Measurements from ENCODE around the gene XYLT1. TPM values are rescaled to one million over a fixed set of nuclear protein-coding genes. Genes with fewer than 3 reads are reported as not detected.

Gene XYLT1
- total and polyA plus RNA-seq, 10 of the 15 experiments (the other 5 are each of a cell fraction or from before 2014, with no cell fraction given), result 0.88 to 14.8 (median 5.8) TPM

DNA sequence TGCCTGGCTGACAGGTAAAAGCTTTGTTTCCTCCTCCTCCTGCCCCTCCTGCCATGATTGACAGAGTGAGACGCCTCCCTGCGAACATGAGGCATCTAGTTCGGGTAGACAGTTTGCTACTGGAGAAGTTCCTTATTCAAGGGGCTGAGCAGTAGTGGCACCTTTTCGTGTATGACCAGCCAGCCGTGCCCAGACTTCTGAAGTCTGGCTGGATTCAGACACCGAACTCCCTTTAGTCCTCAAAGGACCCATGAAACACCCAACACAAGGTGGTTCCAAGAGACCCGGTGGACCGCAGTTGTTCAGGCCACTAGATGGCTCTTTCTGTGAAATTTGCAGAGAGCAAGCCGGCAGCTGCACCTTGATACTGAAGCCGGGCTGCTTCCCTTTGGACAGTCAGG lies 192.8 kb downstream of the XYLT1 start (continued):
- TF ChIP-seq YY1 (IDR thresholded peaks at IDR 0.05; ENCODE audit: low read depth, low read length), result peak; percentile 51; the same call in 1 of the 2 replicates

DNA sequence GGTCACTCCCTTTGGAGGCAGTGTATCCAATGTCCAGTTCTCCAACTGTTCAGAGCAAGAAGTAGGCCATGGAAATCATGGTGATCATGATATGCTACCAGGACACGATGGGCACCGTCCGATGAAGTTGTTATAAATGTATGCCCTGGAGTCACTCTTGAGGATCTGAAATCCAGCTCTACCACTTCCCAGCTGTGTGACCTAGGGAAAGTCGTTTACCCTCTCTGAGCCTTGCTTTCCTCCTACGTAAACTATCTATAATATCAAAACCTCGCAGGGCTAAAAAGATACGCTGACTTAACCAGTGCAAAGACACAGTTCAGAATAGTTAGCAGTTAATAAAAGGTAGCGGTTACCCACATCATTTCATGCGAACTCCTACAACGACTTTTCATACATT lies 194.2 kb downstream of the XYLT1 start:
- RAD21 ChIA-PET (ENCODE audit: unreplicated experiment), result interaction anchor here (0.8 to 7.0 kb wide), 3 partner anchors 25 to 191 kb away, joined by 3 to 67 read pairs (median 62); no protein-coding TSS in a partner anchor
- Histone ChIP-seq H2AFZ (ENCODE audit: control insufficient read depth, low read depth, low read length) (no peak overlapping the region), H3K27ac (ENCODE audit: control insufficient read depth, insufficient read depth) (no peak overlapping the region), H3K9me3 (replicated peaks; ENCODE audit: control insufficient read depth, insufficient read depth, low read length) (no peaks in the 10 kb centered on the region), H3K4me1 (ENCODE audit: control insufficient read depth, insufficient read depth, low read length) (peaks cover 30% of the 10 kb centered on the region), H3K27me3 (replicated peaks in 1 of 2; ENCODE audit: control insufficient read depth in 2 of 2, insufficient read depth in 2 of 2, low read length in 1 of 2) (no peaks in the 10 kb centered on the region), H4K20me1 (ENCODE audit: control insufficient read depth, insufficient read depth) (no peaks in the 10 kb centered on the region), H3K9ac (ENCODE audit: control insufficient read depth, insufficient read depth, low read length) (no peak overlapping the region), H3K79me2 (ENCODE audit: control insufficient read depth, insufficient read depth, low read length) (no peaks in the 10 kb centered on the region), H3K4me3 (no peak overlapping the region), H3K36me3 (ENCODE audit: control insufficient read depth in 2 of 2, insufficient read depth in 2 of 2, low read length in 1 of 2) (no peaks in the 10 kb centered on the region), H3K4me2 (ENCODE audit: control insufficient read depth, insufficient read depth) (no peak overlapping the region)
- intact Hi-C loops (cut with micrococcal nuclease; ENCODE audit: unreplicated experiment) (loop anchor here (5.0 kb wide), 1 partner anchor 191 kb away; no protein-coding TSS in a partner anchor), in situ Hi-C loops (cut with MboI) (no loop called here)
- ATAC-seq, result no peak
- FAIRE-seq, result no peak
- BruUV-seq (replicated peaks), result no TSS peak
- CTCF ChIA-PET, result interaction anchor here (0.6 to 7.0 kb wide), 10 partner anchors 15 to 302 kb away, joined by 3 to 62 read pairs (median 4); no protein-coding TSS in a partner anchor
- no peak for DNase-seq (ENCODE audit: low read depth, low spot score)
- POLR2A ChIA-PET, result interaction anchor here (0.7 to 1.4 kb wide), 3 partner anchors 15 to 25 kb away, joined by 3 read pairs; no protein-coding TSS in a partner anchor
- SMC1A ChIA-PET (ENCODE audit: uncharacterized antibody, unreplicated experiment), result interaction anchor here (0.7 to 16.7 kb wide), 7 partner anchors 14 to 302 kb away, joined by 3 to 241 read pairs (median 63); no protein-coding TSS in a partner anchor
- 84% methylated on average over 10 of the region's 10 CpGs for WGBS (ENCODE audit: insufficient coverage, insufficient replicate concordance, low lambda C conversion rate, missing lambda C conversion rate)
- TF ChIP-seq WRNIP1 (IDR thresholded peaks at IDR 0.05; ENCODE audit: borderline replicate concordance, low read depth, low read length) (no peak), NBN (IDR thresholded peaks at IDR 0.05) (no peak), MYC (IDR thresholded peaks at IDR 0.05; ENCODE audit: insufficient read depth, insufficient read length, insufficient replicate concordance, low read length, severe bottlenecking) (no peak), POLR2AphosphoS2 (IDR thresholded peaks at IDR 0.05; ENCODE audit: low read depth, low read length) (no peak), SIN3A (IDR thresholded peaks at IDR 0.05; ENCODE audit: low read depth, low read length) (no peak), NRF1 (conservative IDR thresholded peaks at IDR 0.05; ENCODE audit: low read depth, low read length) (no peak)
- TF ChIP-seq, protein P1, sequence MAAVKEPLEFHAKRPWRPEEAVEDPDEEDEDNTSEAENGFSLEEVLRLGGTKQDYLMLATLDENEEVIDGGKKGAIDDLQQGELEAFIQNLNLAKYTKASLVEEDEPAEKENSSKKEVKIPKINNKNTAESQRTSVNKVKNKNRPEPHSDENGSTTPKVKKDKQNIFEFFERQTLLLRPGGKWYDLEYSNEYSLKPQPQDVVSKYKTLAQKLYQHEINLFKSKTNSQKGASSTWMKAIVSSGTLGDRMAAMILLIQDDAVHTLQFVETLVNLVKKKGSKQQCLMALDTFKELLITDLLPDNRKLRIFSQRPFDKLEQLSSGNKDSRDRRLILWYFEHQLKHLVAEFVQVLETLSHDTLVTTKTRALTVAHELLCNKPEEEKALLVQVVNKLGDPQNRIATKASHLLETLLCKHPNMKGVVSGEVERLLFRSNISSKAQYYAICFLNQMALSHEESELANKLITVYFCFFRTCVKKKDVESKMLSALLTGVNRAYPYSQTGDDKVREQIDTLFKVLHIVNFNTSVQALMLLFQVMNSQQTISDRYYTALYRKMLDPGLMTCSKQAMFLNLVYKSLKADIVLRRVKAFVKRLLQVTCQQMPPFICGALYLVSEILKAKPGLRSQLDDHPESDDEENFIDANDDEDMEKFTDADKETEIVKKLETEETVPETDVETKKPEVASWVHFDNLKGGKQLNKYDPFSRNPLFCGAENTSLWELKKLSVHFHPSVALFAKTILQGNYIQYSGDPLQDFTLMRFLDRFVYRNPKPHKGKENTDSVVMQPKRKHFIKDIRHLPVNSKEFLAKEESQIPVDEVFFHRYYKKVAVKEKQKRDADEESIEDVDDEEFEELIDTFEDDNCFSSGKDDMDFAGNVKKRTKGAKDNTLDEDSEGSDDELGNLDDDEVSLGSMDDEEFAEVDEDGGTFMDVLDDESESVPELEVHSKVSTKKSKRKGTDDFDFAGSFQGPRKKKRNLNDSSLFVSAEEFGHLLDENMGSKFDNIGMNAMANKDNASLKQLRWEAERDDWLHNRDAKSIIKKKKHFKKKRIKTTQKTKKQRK (IDR thresholded peaks at IDR 0.05; ENCODE audit: low read depth, low read length), result no peak
- TF ChIP-seq, protein P2, sequence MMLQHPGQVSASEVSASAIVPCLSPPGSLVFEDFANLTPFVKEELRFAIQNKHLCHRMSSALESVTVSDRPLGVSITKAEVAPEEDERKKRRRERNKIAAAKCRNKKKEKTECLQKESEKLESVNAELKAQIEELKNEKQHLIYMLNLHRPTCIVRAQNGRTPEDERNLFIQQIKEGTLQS (IDR thresholded peaks at IDR 0.05; ENCODE audit: borderline replicate concordance, extremely low read depth, low read depth, low read length), result no peak
- TF ChIP-seq, protein P3, sequence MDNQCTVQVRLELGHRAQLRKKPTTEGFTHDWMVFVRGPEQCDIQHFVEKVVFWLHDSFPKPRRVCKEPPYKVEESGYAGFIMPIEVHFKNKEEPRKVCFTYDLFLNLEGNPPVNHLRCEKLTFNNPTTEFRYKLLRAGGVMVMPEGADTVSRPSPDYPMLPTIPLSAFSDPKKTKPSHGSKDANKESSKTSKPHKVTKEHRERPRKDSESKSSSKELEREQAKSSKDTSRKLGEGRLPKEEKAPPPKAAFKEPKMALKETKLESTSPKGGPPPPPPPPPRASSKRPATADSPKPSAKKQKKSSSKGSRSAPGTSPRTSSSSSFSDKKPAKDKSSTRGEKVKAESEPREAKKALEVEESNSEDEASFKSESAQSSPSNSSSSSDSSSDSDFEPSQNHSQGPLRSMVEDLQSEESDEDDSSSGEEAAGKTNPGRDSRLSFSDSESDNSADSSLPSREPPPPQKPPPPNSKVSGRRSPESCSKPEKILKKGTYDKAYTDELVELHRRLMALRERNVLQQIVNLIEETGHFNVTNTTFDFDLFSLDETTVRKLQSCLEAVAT (IDR thresholded peaks at IDR 0.05), result no peak
- TF ChIP-seq, protein P4, sequence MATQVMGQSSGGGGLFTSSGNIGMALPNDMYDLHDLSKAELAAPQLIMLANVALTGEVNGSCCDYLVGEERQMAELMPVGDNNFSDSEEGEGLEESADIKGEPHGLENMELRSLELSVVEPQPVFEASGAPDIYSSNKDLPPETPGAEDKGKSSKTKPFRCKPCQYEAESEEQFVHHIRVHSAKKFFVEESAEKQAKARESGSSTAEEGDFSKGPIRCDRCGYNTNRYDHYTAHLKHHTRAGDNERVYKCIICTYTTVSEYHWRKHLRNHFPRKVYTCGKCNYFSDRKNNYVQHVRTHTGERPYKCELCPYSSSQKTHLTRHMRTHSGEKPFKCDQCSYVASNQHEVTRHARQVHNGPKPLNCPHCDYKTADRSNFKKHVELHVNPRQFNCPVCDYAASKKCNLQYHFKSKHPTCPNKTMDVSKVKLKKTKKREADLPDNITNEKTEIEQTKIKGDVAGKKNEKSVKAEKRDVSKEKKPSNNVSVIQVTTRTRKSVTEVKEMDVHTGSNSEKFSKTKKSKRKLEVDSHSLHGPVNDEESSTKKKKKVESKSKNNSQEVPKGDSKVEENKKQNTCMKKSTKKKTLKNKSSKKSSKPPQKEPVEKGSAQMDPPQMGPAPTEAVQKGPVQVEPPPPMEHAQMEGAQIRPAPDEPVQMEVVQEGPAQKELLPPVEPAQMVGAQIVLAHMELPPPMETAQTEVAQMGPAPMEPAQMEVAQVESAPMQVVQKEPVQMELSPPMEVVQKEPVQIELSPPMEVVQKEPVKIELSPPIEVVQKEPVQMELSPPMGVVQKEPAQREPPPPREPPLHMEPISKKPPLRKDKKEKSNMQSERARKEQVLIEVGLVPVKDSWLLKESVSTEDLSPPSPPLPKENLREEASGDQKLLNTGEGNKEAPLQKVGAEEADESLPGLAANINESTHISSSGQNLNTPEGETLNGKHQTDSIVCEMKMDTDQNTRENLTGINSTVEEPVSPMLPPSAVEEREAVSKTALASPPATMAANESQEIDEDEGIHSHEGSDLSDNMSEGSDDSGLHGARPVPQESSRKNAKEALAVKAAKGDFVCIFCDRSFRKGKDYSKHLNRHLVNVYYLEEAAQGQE (IDR thresholded peaks at IDR 0.05; ENCODE audit: low read depth, low read length), result no peak

Data from GM12878 (cell line).